Measurements from ENCODE around the gene BTBD7. TPM values are rescaled to one million over a fixed set of nuclear protein-coding genes. Genes with fewer than 3 reads are reported as not detected.

The BTBD7 gene
- total and polyA plus RNA-seq, 2 of the 4 experiments (the other 2 are of a cell fraction): 11.9 to 30.5 TPM

- no peak overlapping the region for H4K91ac ChIP-seq (ENCODE audit: insufficient read depth, low read depth, low read length)
- no peaks in the 10 kb centered on the region for H3K9me1 ChIP-seq (ENCODE audit: insufficient read depth, low read length)
- H2AK5ac ChIP-seq (ENCODE audit: low read depth, low read length): no peak overlapping the region
- no peak overlapping the region for H2AFZ ChIP-seq (replicated peaks; ENCODE audit: low read length, poor library complexity)
- no peak for ATAC-seq (ENCODE audit: low read depth)
- BruUV-seq (replicated peaks): no TSS peak
- H4K8ac ChIP-seq (ENCODE audit: low read depth in 2 of 2, low read length in 2 of 2): no peak overlapping the region
- dilution Hi-C loops (cut with HindIII; ENCODE audit: low sequenced_read_pairs, unreplicated experiment) (no loop called here), in situ Hi-C loops (cut with MboI; ENCODE audit: low sequenced_read_pairs) (no loop called here), intact Hi-C loops (cut with micrococcal nuclease) (loop anchor here (5.0 kb wide), 2 partner anchors 219 to 751 kb away; partner anchors contain the start of genes DDX24 and IFI27L1)
- H3K27me3 ChIP-seq (ENCODE audit: control insufficient read depth, insufficient read depth, low read length): no peaks in the 10 kb centered on the region
- H3K27ac ChIP-seq (ENCODE audit: insufficient read depth, low read length): no peak overlapping the region
- H3K4me1 ChIP-seq (ENCODE audit: control insufficient read depth, insufficient read depth, low read length): no peaks in the 10 kb centered on the region
- no peaks in the 10 kb centered on the region for H3K9me3 ChIP-seq (ENCODE audit: control insufficient read depth, insufficient read depth, low read length)
- no peak overlapping the region for H2BK15ac ChIP-seq (ENCODE audit: low read depth, low read length)
- CTCF ChIA-PET: interaction anchor here (1.2 kb wide), 1 partner anchor 56 kb away, joined by 5 read pairs; no protein-coding TSS in a partner anchor
- no peak overlapping the region for H3K56ac ChIP-seq (ENCODE audit: extremely low read depth, insufficient read depth, low read length)
- H3K23ac ChIP-seq (ENCODE audit: low read depth, low read length): no peak overlapping the region
- peak overlapping the region; percentile 55; the same call in 1 of the 2 replicates for H3K4me3 ChIP-seq (ENCODE audit: insufficient read depth, low read depth, low read length)
- peaks cover 36% of the 10 kb centered on the region for H4K20me1 ChIP-seq (ENCODE audit: insufficient read depth, low read length)
- no peak overlapping the region for H4K5ac ChIP-seq (ENCODE audit: low read depth, low read length)
- H3K4me2 ChIP-seq (ENCODE audit: low read depth, low read length): peak overlapping the region; percentile 99; the same call in 1 of the 2 replicates
- 89% methylated on average over 3 of the region's 17 CpGs; no CpG with 5 or more reads in 1 of the 2 experiments for WGBS, 2 experiments (ENCODE audit: extremely low coverage in 2 of 2, insufficient read length in 1 of 2)
- H3K18ac ChIP-seq (ENCODE audit: low read depth, low read length): no peak overlapping the region
- no peak overlapping the region for H3K9ac ChIP-seq (ENCODE audit: low read depth, low read length)
- no peak overlapping the region for H2BK120ac ChIP-seq (ENCODE audit: low read depth, low read length)
- no peak overlapping the region for H2AK9ac ChIP-seq (replicated peaks; ENCODE audit: low read depth, low read length, poor library complexity)
- H3K4ac ChIP-seq (ENCODE audit: low read depth, low read length): no peak overlapping the region
- no peaks in the 10 kb centered on the region for H3K36me3 ChIP-seq (ENCODE audit: control insufficient read depth, insufficient read depth, low read length)
- H3K79me1 ChIP-seq (ENCODE audit: low read depth in 1 of 2, low read length in 2 of 2): peaks cover 0 to 40% of the 10 kb centered on the region in 2 experiments; a peak in 2 of 4 replicates
- H2BK5ac ChIP-seq (ENCODE audit: low read depth, low read length, poor library complexity, severe bottlenecking): no peak overlapping the region
- no peak overlapping the region for H2BK20ac ChIP-seq (ENCODE audit: low read depth, low read length)
- DNase-seq: no peak
- POLR2A ChIA-PET (ENCODE audit: unreplicated experiment): no interaction called here
- H3K14ac ChIP-seq (replicated peaks; ENCODE audit: low read depth, low read length): no peak overlapping the region
- TF ChIP-seq RCOR1 (IDR thresholded peaks at IDR 0.05; ENCODE audit: insufficient replicate concordance, low read length): no peak
- TF ChIP-seq MAFK (IDR thresholded peaks at IDR 0.05; ENCODE audit: low read depth, low read length): no peak
- TF ChIP-seq ELK1 (IDR thresholded peaks at IDR 0.05; ENCODE audit: borderline replicate concordance, low read depth, low read length): no peak
- no peak for TF ChIP-seq MAZ (IDR thresholded peaks at IDR 0.05; ENCODE audit: borderline replicate concordance, low read depth, low read length)
- no peak for TF ChIP-seq USF2 (IDR thresholded peaks at IDR 0.05; ENCODE audit: low read depth, low read length)
- TF ChIP-seq CHD1 (IDR thresholded peaks at IDR 0.05; ENCODE audit: low read depth, low read length): no peak
- no peak for TF ChIP-seq POLR2A (IDR thresholded peaks at IDR 0.05; ENCODE audit: low read depth, low read length)
- no peak for TF ChIP-seq MXI1 (IDR thresholded peaks at IDR 0.05; ENCODE audit: borderline replicate concordance, low read depth, low read length)
- no peak for TF ChIP-seq CTCF (conservative IDR thresholded peaks at IDR 0.05; ENCODE audit: low read depth, low read length)
- no peak for TF ChIP-seq FOS (IDR thresholded peaks at IDR 0.05; ENCODE audit: low read depth, low read length)
- TF ChIP-seq RFX5 (IDR thresholded peaks at IDR 0.05; ENCODE audit: low read depth, low read length): no peak
- no peak for TF ChIP-seq SMC3 (IDR thresholded peaks at IDR 0.05; ENCODE audit: low read depth, low read length)
- no peak for TF ChIP-seq BHLHE40 (IDR thresholded peaks at IDR 0.05; ENCODE audit: low read depth, low read length)
- TF ChIP-seq RAD21 (IDR thresholded peaks at IDR 0.05; ENCODE audit: low read length): no peak
- no peak for TF ChIP-seq NFE2L2 (IDR thresholded peaks at IDR 0.05; ENCODE audit: low read depth, low read length)
Observed at GRCh38 chr14:93331002-93331727, 1.7 kb downstream of the BTBD7 start.

Data from IMR-90 (cell line).